Keratinocyte (primary cell): ENCODE data around the gene ACTA2. TPM values are rescaled to one million over a fixed set of nuclear protein-coding genes. Genes with fewer than 3 reads are reported as not detected.

Experiments
- DNase-seq: peaks from one replicate; pipeline ENCODE4 v3.0.0-alpha.2; 2011; ENCODE audit warnings: low read depth, missing footprints, low spot score
- FAIRE-seq: peaks from 2 replicates; lab custom pipeline; 2011; peaks lifted over from hg19 to GRCh38; lab: Jason Lieb, UNC
- H2AFZ ChIP-seq: 2 replicates; pipeline ENCODE4 v1.6.0; 2012; ENCODE audit warnings: low read length, control low read depth, inconsistent platforms; ENCODE audit not compliant: control insufficient read depth
- H3K27ac ChIP-seq: 2 replicates; pipeline ENCODE4 v1.5.1; 2011; ENCODE audit warnings: low read length; ENCODE audit not compliant: control insufficient read depth, insufficient read depth
- H3K27me3 ChIP-seq: 3 replicates; pipeline ENCODE4 v1.6.0; 2011; ENCODE audit warnings: low read length; ENCODE audit not compliant: control insufficient read depth, insufficient read depth; ENCODE audit errors: extremely low read depth
- H3K36me3 ChIP-seq, 2 experiments: 2 replicates in 1 of 2; 3 replicates in 1 of 2; pipeline ENCODE4 v1.5.1; 2011; ENCODE audit warnings: low read length in 2 of 2, mild to moderate bottlenecking in 1 of 2; ENCODE audit not compliant: control insufficient read depth in 2 of 2, insufficient read depth in 2 of 2; ENCODE audit errors: extremely low read depth in 1 of 2
- H3K4me1 ChIP-seq: 3 replicates; pipeline ENCODE4 v1.5.1; 2011; ENCODE audit warnings: low read length; ENCODE audit not compliant: control insufficient read depth, insufficient read depth; ENCODE audit errors: extremely low read depth
- H3K4me2 ChIP-seq: 3 replicates; pipeline ENCODE4 v1.6.0; 2011; ENCODE audit warnings: low read depth, low read length; ENCODE audit not compliant: control insufficient read depth, insufficient read depth; ENCODE audit errors: extremely low read depth
- H3K4me3 ChIP-seq, 3 experiments: fragments of 200-600 bp in 1 of 3; sonication (generic) in 1 of 3; 2 replicates in 2 of 3; 3 replicates in 1 of 3; pipeline ENCODE4 v1.5.1; 2011 to 2016; ENCODE audit warnings: low read length in 3 of 3, mild to moderate bottlenecking in 3 of 3, control low read depth in 2 of 3, inconsistent platforms in 1 of 3, low read depth in 1 of 3, mixed read lengths in 1 of 3, mixed run types in 1 of 3, moderate library complexity in 1 of 3; ENCODE audit not compliant: control insufficient read depth in 2 of 3, insufficient read depth in 2 of 3; ENCODE audit errors: extremely low read depth in 1 of 3
- H3K79me2 ChIP-seq: 2 replicates; pipeline ENCODE4 v1.6.0; 2012; ENCODE audit warnings: low read length; ENCODE audit not compliant: control insufficient read depth, insufficient read depth
- H3K9ac ChIP-seq: 3 replicates; pipeline ENCODE4 v1.6.0; 2011; ENCODE audit warnings: low read length; ENCODE audit not compliant: control insufficient read depth, insufficient read depth; ENCODE audit errors: extremely low read depth
- H3K9me1 ChIP-seq: 3 replicates; pipeline ENCODE4 v1.6.0; 2011; ENCODE audit warnings: low read length; ENCODE audit not compliant: control insufficient read depth, insufficient read depth; ENCODE audit errors: extremely low read depth
- H3K9me3 ChIP-seq: 2 replicates; pipeline ENCODE4 v1.5.1; 2012; ENCODE audit warnings: low read depth, low read length; ENCODE audit not compliant: control insufficient read depth
- H4K20me1 ChIP-seq: 3 replicates; pipeline ENCODE4 v1.6.0; 2011; ENCODE audit warnings: low read length; ENCODE audit not compliant: control insufficient read depth, insufficient read depth; ENCODE audit errors: extremely low read depth
- CTCF ChIP-seq, 3 experiments: IDR thresholded peaks in 1 of 3; conservative IDR thresholded peaks in 1 of 3; optimal IDR thresholded peaks in 1 of 3; 2 replicates in 2 of 3; 3 replicates in 1 of 3; pipeline versions ENCODE3 to v1.5.1; 2011; ENCODE audit warnings: low read length in 3 of 3, mild to moderate bottlenecking in 3 of 3, moderate library complexity in 2 of 3, control low read depth in 1 of 3, inconsistent platforms in 1 of 3; ENCODE audit not compliant: insufficient read depth in 2 of 3; ENCODE audit errors: extremely low read depth in 1 of 3
- EZH2 ChIP-seq: IDR thresholded peaks from one replicate; pipeline ENCODE4 v1.6.1; 2012; ENCODE audit warnings: inconsistent platforms, mild to moderate bottlenecking, low read length, moderate library complexity
- dilution Hi-C: fragments of 300-500 bp; cut with MboI; formaldehyde crosslinking; loops from one replicate; pipeline ENCODE4 v1.7.0; 2020; ENCODE audit warnings: low sequenced_read_pairs; ENCODE audit not compliant: extremely low pct_ligation_motif_present
- polyA plus RNA-seq, 5 experiments: library from polyadenylated mRNA; depleted of rRNA in 3 of 5; stranded (reverse) in 3 of 5; stranded (forward) in 1 of 5; unstranded in 1 of 5; fragments of >200 nt; gene quantifications; 1 replicate in 1 of 5; 2 replicates in 3 of 5; 3 replicates in 1 of 5; pipeline versions ENCODE4 v1.2.1 to v1.2.3, GENCODE V29; 2011 to 2012; ENCODE audit warnings: missing spikeins in 2 of 5, low read depth in 1 of 5, low replicate concordance in 1 of 5

The ACTA2 gene
- polyA plus RNA-seq, 1 donor (not counting 4 experiments of a cell fraction or from before 2014, with no cell fraction given) = 3.7 TPM

- H3K9ac ChIP-seq = no peak overlapping the region
- H3K4me1 ChIP-seq = no peaks in the 10 kb centered on the region
- H3K27me3 ChIP-seq = no peaks in the 10 kb centered on the region
- dilution Hi-C loops = no loop called here
- no peak for TF ChIP-seq EZH2
- no peak for TF ChIP-seq CTCF (optimal IDR thresholded peaks at IDR 0.05 in 1 of 3, IDR thresholded peaks at IDR 0.05 in 1 of 3, conservative IDR thresholded peaks at IDR 0.05 in 1 of 3; ENCODE audit: extremely low read depth in 1 of 3, insufficient read depth in 2 of 3, low read length in 3 of 3)
- DNase-seq (no peak), FAIRE-seq (no peak)
- no peaks in the 10 kb centered on the region for H3K79me2 ChIP-seq
- no peaks in the 10 kb centered on the region for H3K36me3 ChIP-seq
- H3K4me2 ChIP-seq = no peak overlapping the region
- no peaks in the 10 kb centered on the region for H3K9me3 ChIP-seq
- H3K4me3 ChIP-seq = no peak overlapping the region
- H4K20me1 ChIP-seq = no peaks in the 10 kb centered on the region
- H3K9me1 ChIP-seq = no peaks in the 10 kb centered on the region
- no peak overlapping the region for H2AFZ ChIP-seq
- no peak overlapping the region for H3K27ac ChIP-seq
Measured at GRCh38 chr10:88962336-88962735, 9.8 kb upstream of the ACTA2 start.

GRCh38 chr10:88961266-88961665, 8.7 kb upstream of the ACTA2 start:
- Histone ChIP-seq H3K79me2 (no peaks in the 10 kb centered on the region), H3K27me3 (no peaks in the 10 kb centered on the region), H3K9ac (no peak overlapping the region), H3K4me1 (no peaks in the 10 kb centered on the region), H3K27ac (no peak overlapping the region), H2AFZ (no peak overlapping the region), H3K4me2 (no peak overlapping the region), H3K9me3 (no peaks in the 10 kb centered on the region), H3K9me1 (no peaks in the 10 kb centered on the region), H4K20me1 (no peaks in the 10 kb centered on the region), H3K36me3 (no peaks in the 10 kb centered on the region), H3K4me3 (no peak overlapping the region)
- no peak for DNase-seq
- dilution Hi-C loops = no loop called here
- TF ChIP-seq EZH2 (no peak), CTCF (optimal IDR thresholded peaks at IDR 0.05 in 1 of 3, IDR thresholded peaks at IDR 0.05 in 1 of 3, conservative IDR thresholded peaks at IDR 0.05 in 1 of 3; ENCODE audit: extremely low read depth in 1 of 3, insufficient read depth in 2 of 3, low read length in 3 of 3) (no peak)
- no peak for FAIRE-seq
